GM18511 (cell line): ENCODE data around the gene GRID2.
"Not testable (repeated sequence)": the region's sequence is repeated elsewhere in the genome, so short reads cannot be mapped to it uniquely, and the experiment has no call there.

ENCODE experiments used
- ATAC-seq: cut with Tn5 transposase; IDR thresholded peaks from one replicate; pipeline ENCODE4 v1.9.1; 2021; ENCODE audit warnings: mild to moderate bottlenecking, moderate library complexity; ENCODE audit not compliant: unreplicated experiment

GRID2 gene

GRCh38 chr4:92303621-92304027, at the start of gene GRID2:
Gene GRID2, plus strand, starts transcription at chr4:92303966.
- ATAC-seq: no peak

DNA sequence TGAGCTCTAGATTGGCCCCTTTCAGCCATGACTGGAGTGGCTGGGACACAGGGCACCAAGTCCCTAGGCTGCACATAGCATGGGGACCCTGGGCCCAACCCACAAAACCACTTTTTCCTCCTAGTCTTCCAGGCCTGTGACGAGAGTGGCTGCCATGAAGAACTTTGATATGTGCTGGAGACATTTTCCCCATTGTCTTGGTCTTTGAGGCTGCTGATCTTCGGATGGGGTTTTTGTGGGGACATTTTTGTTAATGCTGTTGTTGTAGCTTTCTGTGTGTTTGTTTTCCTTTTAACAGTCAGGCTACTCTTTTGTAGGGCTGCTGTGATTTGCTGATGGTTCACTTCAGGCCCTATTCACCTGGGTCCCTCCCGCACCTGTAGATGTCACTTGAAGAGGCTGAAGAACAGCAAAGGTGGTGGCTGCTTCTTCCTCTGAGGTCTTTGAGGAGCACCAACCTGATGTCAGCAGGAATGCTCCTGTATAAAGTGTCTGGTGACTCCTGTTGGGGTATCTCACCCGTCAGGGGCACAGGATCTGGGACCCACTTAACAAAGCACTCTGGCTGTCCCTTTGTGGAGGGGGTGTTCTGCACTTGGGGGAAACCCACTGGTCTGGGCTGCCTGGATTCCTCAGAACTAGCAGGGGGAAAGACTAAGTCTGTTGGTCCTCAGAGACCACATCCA, 49.6 kb upstream of the GRID2 start:
- no peak for ATAC-seq

DNA sequence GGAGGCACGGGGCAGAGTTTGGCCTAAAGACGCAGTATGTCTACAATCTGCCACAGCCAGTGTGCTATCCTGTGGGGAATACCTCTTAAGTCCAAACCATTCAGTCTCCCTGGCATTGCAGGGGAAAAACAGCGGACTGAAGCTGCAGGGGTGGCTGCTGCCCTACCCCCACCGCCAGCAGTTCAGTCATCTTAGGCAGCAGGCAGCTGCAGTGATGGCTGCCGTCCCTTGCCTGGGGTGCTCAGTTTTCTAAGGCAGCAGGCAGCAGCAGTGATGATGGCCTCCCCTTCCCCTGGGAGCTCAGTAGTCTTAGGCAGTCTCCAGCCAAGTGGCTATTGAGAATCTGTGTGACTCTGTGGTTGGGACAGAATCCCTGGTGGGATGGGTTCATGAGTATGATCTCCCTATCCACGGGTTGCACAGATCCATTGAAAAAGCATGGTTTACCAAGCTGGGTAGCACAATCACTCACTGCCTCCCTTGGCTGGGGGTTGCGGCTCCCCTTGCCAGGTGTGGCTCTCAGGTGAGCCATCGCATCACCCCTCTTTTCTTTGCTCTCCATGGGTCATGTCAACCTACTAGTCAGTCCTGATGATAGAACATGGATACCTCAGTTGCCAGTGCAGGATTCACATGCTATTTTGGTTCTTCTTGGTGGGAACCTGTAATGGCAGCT, 48.9 kb upstream of the GRID2 start:
- ATAC-seq: no peak

GRCh38 chr4:92255920-92256244, 47.9 kb upstream of the GRID2 start:
- no peak for ATAC-seq

DNA sequence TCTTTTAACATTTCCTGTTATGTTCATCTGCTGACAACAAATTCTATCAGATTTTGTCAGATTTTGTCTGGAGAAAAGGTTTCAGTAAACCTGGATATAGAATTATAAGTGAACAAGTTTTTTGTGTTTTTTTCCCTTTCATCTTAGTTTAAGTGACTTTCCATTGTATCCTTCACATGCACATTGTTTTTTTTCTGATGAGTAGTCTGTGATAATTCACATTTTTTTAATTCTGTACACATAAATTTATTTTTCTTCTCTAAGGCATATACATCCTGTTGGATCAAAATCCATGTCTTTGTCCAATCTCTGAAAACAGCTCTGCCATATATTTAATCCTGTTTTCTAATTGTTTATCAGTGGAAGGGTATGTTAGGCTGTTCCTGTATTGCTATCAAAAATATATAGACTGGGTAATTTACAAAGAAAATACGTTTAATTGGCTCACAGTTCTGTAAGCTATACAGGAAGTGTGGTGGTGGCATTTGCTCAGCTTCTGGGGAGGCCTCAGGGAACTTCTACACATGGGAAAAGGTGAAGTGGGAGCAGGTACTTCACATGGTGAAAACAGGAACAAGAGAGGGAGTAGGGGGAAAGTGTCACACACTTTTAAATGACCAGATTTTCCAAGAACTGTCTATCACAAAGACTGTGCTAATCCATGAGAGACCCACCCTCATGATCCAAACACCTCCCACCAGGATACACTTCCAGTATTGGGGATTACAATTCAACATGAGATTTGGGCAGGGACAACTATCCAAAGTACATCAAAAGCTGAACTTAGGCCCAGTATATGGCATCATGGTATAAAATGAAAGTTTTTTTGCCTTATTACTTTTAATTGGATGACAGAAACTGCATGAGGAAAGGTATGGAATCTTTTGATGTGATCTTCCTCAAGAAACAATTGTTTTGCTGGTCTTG, 45.6 kb upstream of the GRID2 start:
- ATAC-seq: no peak

DNA sequence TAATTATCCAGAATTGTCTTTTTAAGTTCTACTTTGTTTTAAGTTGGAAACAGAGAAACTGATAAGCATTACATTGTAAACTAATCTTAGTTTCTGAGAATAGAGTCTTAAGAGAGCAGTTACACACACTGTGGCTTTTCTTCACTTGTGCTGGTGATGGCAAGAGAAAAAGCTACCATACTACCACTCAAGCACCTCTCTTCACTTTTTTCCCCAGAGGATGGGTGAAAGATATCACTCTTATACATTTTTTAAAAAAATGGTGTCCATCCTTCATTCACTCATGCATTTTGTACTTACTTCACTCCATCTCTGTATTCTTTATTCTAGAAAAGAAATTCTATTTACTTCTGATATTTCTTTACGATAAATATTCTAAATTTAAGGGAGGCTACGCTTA, 42.5 kb upstream of the GRID2 start:
- ATAC-seq: no peak

DNA sequence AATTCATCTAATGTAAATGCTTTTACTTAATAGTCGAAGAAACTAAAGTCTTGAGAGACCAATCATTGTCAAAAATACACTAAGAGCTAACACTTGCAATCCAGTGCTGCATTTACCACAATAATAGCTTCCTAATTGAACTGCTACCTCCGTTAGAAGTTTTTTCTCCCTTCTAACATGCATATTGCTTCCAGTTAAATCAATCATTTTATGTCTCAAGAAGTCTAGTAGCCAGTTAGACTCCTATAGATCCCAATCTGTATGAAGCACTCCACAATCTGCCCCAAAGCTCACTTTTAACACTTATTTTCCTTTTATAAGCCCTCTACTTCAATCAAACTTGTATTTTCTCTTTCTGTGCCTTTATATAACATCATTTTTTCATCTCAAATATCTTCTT, 41.4 kb upstream of the GRID2 start:
- no peak for ATAC-seq

GRCh38 chr4:92263010-92263409, 40.8 kb upstream of the GRID2 start:
- no peak for ATAC-seq

GRCh38 chr4:92263575-92263974, 40.2 kb upstream of the GRID2 start:
- ATAC-seq: no peak

DNA sequence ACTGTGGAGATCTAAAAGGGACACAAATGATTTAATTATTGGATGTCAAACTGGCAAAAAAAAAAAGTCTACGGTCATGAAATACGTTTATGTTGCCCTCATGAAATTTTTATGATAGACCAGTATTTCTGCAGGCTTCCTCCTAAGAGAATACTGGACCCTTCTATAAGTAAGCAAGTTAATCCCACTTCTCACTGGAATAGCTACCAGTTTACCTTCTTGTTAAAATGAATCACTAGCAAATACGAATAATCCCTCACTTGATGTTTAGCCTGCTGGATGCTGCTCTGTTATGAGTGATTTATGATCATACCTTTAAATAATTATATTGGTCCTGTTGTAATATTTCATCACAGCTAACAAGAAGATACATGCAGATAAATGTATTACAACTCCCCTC, 39.6 kb upstream of the GRID2 start:
- no peak for ATAC-seq

DNA sequence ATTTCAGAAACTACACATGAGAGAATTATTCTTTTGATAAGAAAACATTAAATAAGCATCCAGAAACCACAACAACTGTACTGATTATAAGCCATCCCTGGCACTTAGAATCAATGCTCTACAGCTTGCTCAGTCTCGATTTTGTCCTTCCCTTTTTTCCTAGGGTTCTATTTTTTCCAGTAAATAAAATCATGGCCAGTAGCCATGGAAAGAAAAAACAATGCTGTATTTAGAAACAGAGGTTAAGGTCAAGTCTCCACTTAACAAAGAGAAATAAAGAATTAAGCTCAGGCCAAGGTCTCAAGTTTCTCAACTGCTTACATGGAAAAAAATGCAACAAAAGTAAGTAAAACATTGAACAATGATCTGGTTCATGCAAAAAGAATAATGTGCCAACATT, 38.7 kb upstream of the GRID2 start:
- no peak for ATAC-seq

- no peak for ATAC-seq
Measured at GRCh38 chr4:92265798-92266197, 38.0 kb upstream of the GRID2 start.

GRCh38 chr4:92266521-92266920, 37.2 kb upstream of the GRID2 start:
- ATAC-seq: no peak

- no peak for ATAC-seq
Measured at GRCh38 chr4:92268642-92269041, 35.1 kb upstream of the GRID2 start.

GRCh38 chr4:92270908-92271307, 32.9 kb upstream of the GRID2 start:
- no peak for ATAC-seq

DNA sequence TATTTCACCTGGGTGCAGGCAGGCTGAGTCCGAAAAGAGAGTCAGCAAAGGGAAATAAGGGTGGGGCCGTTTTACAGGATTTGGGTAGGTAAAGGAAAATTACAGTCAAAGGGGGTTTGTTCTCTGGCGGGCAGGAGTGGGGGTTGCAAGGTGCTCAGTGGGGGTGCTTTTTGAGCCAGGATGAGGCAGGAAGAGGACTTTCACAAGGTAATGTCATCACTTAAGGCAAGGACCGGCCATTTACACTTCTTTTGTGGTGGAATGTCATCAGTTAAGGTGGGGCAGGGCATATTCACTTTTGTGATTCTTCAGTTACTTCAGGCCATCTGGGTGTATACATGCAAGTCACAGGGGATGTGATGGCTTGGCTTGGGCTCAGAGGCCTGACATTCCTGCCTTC, 32.2 kb upstream of the GRID2 start:
- ATAC-seq: not testable (repeated sequence)

GRCh38 chr4:92277057-92277881, 26.5 kb upstream of the GRID2 start:
- not testable (repeated sequence) for ATAC-seq

GRCh38 chr4:92279296-92279695, 24.5 kb upstream of the GRID2 start:
- ATAC-seq: no peak

DNA sequence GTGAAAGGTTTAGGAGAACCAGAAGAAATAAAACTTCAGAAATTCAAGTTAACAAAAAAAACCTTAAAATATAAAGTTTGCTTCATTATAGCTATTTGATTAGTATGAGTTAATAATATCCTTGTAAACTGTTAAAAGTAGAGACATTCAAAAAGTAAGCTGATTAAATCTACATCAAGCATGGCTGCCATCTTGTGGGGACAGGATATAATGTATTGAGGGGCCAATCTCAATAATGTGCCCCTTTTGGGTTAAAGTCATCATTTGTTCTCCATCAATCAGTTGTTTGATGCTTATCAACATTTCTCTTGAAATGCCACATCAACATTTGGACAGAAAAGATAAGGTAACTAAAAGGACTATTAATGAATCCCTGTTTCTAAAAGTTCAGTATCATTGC, 4.6 kb upstream of the GRID2 start:
- ATAC-seq: no peak

GRCh38 chr4:92304121-92304520, 355 bp downstream of the GRID2 start:
- ATAC-seq: no peak

DNA sequence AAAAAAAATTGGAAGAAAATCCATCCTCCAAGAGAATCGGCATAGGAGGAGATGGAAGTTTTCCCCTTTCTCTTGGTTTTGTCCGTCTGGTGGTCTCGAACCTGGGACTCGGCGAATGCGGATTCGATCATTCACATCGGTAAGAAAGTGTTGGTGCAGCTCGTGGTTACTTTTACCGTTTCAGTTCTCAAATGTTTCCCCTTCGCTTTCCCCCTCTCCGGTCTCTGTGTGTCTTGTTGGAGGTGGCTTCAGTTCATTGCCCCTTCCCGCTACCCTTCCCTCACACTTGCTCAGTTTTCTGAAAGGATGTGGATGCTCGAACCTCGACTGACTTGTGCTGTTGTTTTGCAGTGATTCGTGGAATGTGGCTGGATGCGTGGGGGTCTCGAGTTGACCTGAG, 840 bp downstream of the GRID2 start:
- ATAC-seq: no peak
